Activated CD8-positive, alpha-beta memory T cell treated with anti-CD3 and anti-CD28 coated beads for 24 hours (primary cell): ENCODE data around the gene EHD1.
"Not testable (repeated sequence)": the region's sequence is repeated elsewhere in the genome, so short reads cannot be mapped to it uniquely, and the experiment has no call there.

ENCODE experiments used
- DNase-seq: peaks from one replicate; pipeline ENCODE4 v3.0.0-alpha.2; 2020

EHD1 gene

GRCh38 chr11:64855596-64856304, 22.7 kb downstream of the EHD1 start:
- DNase-seq, result no peak

- no peak for DNase-seq
Measured at GRCh38 chr11:64854534-64855502, 23.6 kb downstream of the EHD1 start.

- DNase-seq, result no peak
Measured at GRCh38 chr11:64854157-64854533, 24.3 kb downstream of the EHD1 start.

GRCh38 chr11:64853709-64854108, 24.7 kb downstream of the EHD1 start:
- no peak for DNase-seq

GRCh38 chr11:64852804-64853509, 25.5 kb downstream of the EHD1 start:
- DNase-seq, result no peak

GRCh38 chr11:64851831-64852351, 26.5 kb downstream of the EHD1 start:
- no peak for DNase-seq

GRCh38 chr11:64850979-64851567, 27.3 kb downstream of the EHD1 start:
- DNase-seq, result no peak

GRCh38 chr11:64849598-64850356, 28.6 kb downstream of the EHD1 start:
- DNase-seq, result no peak

GRCh38 chr11:64848826-64849597, 29.4 kb downstream of the EHD1 start:
- no peak for DNase-seq

GRCh38 chr11:64848214-64848825, 30.1 kb downstream of the EHD1 start:
- no peak for DNase-seq

- peak; percentile 98 for DNase-seq
Measured at GRCh38 chr11:64846998-64847666, 31.3 kb downstream of the EHD1 start.

GRCh38 chr11:64845776-64846129, 32.7 kb downstream of the EHD1 start:
- not testable (repeated sequence) for DNase-seq

GRCh38 chr11:64845129-64845775, 33.2 kb downstream of the EHD1 start:
- DNase-seq, result no peak

GRCh38 chr11:64844330-64845128, 33.9 kb downstream of the EHD1 start, which contains the start of gene CDC42BPG:
TSS of gene CDC42BPG (minus strand) at chr11:64844653. CDS start at chr11:64844569, 84 bp downstream.
- DNase-seq, result peak; percentile 84

GRCh38 chr11:64843686-64844329, 34.6 kb downstream of the EHD1 start:
- DNase-seq, result no peak

GRCh38 chr11:64842851-64843685, 35.4 kb downstream of the EHD1 start:
- no peak for DNase-seq

- no peak for DNase-seq
Measured at GRCh38 chr11:64842366-64842759, 36.1 kb downstream of the EHD1 start.
